Gastrocnemius medialis (tissue), 4 donors: Measurements from ENCODE around the gene ZG16B. TPM values are rescaled to one million over a fixed set of nuclear protein-coding genes. Genes with fewer than 3 reads are reported as not detected.

ENCODE experiments used
- ATAC-seq, 2 donors: fragments of 150-250 bp; one replicate each; pipeline ENCODE4 v1.9.1; 2016
- DNase-seq, 2 donors: peaks; one replicate each; pipeline ENCODE4 v3.0.0-alpha.2; 2019
- H3K27ac ChIP-seq, 4 donors: fragments of 200-600 bp; sonication (generic); 1 replicate in 1 of 4; 2 replicates in 3 of 4; pipeline ENCODE4 v1.5.1; 2016 to 2018; ENCODE audit warnings: mild to moderate bottlenecking in 2 of 4, moderate library complexity in 1 of 4
- H3K27me3 ChIP-seq, 3 donors: fragments of 200-600 bp; sonication (generic) in 2 of 3; 1 replicate in 1 of 3; 2 replicates in 2 of 3; pipeline versions ENCODE4 v1.5.1 to v1.6.0; 2016 to 2019; ENCODE audit warnings: mild to moderate bottlenecking in 1 of 3, moderate library complexity in 1 of 3
- H3K36me3 ChIP-seq, 2 donors: fragments of 200-600 bp; sonication (generic) in 1 of 2; one replicate each; pipeline ENCODE4 v1.5.1; 2017 to 2018
- H3K4me1 ChIP-seq, 2 donors: fragments of 200-600 bp; sonication (generic) in 1 of 2; one replicate each; pipeline ENCODE4 v1.5.1; 2016 to 2017; ENCODE audit warnings: mild to moderate bottlenecking in 2 of 2
- H3K4me3 ChIP-seq, 4 donors: fragments of 200-600 bp; sonication (generic) in 3 of 4; 1 replicate in 1 of 4; 2 replicates in 3 of 4; pipeline ENCODE4 v1.5.1; 2016 to 2019; ENCODE audit warnings: mild to moderate bottlenecking in 2 of 4
- H3K9me3 ChIP-seq, 3 donors: fragments of 200-600 bp; sonication (generic) in 2 of 3; 1 replicate in 1 of 3; 2 replicates in 2 of 3; pipeline ENCODE4 v1.5.1; 2016 to 2019
- POLR2A ChIP-seq, 2 donors: fragments of 450-650 bp; IDR thresholded peaks; one replicate each; pipeline ENCODE4 v1.6.1; 2017; ENCODE audit warnings: antibody characterized with exemption in 2 of 2, mild to moderate bottlenecking in 2 of 2, moderate library complexity in 2 of 2
- in situ Hi-C, 4 donors: fragments of 200-750 bp; cut with MboI; loops; one replicate each; pipeline versions ENCODE4 v1.15.0 to v1.8.0; 2017; ENCODE audit warnings: low sequenced_read_pairs in 4 of 4
- intact Hi-C: fragments of 100-400 bp; cut with DNase I; formaldehyde crosslinking; loops from one replicate; pipeline ENCODE4 v1.15.1; 2023; ENCODE audit warnings: low total_unique reads
- total RNA-seq, 4 donors: library from RNA; depleted of rRNA; stranded (reverse); fragments of >200 nt; gene quantifications; one replicate each; pipeline versions ENCODE4 v1.1.0 to v1.2.3, GENCODE V29; 2016
- TF ChIP-seq, protein P1 (sequence below), 5 experiments: fragments of 450-650 bp in 3 of 5; fragments of 200-600 bp in 2 of 5; sonication (generic) in 2 of 5; IDR thresholded peaks in 4 of 5; conservative IDR thresholded peaks in 1 of 5; 1 replicate in 4 of 5; 2 replicates in 1 of 5; pipeline ENCODE4 v1.5.1; 2016 to 2019; ENCODE audit warnings: antibody characterized with exemption in 5 of 5, mild to moderate bottlenecking in 3 of 5, moderate library complexity in 3 of 5

The ZG16B gene
- total RNA-seq, 4 donors from 2014 or later, result not detected

DNA sequence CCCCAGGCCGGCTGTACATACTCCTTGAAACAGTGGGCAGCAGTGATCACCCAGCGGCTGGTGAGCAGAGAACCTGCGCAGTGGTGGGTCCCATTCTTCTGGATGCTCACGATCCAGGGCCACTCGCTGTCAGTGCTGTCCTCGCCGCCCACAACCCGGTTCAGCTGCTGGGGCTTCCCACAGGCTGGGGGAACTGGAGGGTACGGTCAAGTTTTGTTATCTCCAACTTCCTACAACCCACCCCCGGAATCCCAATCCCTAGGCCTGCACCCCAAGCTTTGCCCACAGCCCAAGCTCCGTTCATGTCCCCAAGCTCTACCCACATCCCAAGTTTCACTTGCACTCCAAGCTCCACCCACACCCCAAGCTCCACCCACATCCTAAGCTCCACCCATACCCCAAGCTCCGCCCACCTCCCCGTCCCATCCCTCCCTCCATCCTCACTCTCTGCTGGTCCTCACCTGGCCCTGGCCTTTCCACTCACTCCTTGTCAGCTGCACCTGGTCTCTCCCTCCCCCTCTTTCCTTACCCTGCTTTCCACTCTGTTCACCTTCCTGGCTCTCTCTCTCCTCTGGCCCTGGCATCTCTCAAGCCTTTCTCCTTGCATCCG, 26.1 kb downstream of the ZG16B start:
- H3K36me3 ChIP-seq, result no peaks in the 10 kb centered on the region
- DNase-seq (no peak), ATAC-seq (no peak)
- intact Hi-C loops, result no loop called here
- H3K4me3 ChIP-seq, result no peak overlapping the region
- H3K9me3 ChIP-seq, result no peaks in the 10 kb centered on the region
- in situ Hi-C loops, result no loop called here
- H3K4me1 ChIP-seq, result no peaks in the 10 kb centered on the region
- no peak overlapping the region for H3K27ac ChIP-seq
- no peak for TF ChIP-seq POLR2A (IDR thresholded peaks at IDR 0.05)
- TF ChIP-seq, protein P1, sequence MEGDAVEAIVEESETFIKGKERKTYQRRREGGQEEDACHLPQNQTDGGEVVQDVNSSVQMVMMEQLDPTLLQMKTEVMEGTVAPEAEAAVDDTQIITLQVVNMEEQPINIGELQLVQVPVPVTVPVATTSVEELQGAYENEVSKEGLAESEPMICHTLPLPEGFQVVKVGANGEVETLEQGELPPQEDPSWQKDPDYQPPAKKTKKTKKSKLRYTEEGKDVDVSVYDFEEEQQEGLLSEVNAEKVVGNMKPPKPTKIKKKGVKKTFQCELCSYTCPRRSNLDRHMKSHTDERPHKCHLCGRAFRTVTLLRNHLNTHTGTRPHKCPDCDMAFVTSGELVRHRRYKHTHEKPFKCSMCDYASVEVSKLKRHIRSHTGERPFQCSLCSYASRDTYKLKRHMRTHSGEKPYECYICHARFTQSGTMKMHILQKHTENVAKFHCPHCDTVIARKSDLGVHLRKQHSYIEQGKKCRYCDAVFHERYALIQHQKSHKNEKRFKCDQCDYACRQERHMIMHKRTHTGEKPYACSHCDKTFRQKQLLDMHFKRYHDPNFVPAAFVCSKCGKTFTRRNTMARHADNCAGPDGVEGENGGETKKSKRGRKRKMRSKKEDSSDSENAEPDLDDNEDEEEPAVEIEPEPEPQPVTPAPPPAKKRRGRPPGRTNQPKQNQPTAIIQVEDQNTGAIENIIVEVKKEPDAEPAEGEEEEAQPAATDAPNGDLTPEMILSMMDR (IDR thresholded peaks at IDR 0.05 in 4 of 5, conservative IDR thresholded peaks at IDR 0.05 in 1 of 5), result no peak
- peaks cover 53 to 58% (median 57%) of the 10 kb centered on the region in 3 donors for H3K27me3 ChIP-seq

DNA sequence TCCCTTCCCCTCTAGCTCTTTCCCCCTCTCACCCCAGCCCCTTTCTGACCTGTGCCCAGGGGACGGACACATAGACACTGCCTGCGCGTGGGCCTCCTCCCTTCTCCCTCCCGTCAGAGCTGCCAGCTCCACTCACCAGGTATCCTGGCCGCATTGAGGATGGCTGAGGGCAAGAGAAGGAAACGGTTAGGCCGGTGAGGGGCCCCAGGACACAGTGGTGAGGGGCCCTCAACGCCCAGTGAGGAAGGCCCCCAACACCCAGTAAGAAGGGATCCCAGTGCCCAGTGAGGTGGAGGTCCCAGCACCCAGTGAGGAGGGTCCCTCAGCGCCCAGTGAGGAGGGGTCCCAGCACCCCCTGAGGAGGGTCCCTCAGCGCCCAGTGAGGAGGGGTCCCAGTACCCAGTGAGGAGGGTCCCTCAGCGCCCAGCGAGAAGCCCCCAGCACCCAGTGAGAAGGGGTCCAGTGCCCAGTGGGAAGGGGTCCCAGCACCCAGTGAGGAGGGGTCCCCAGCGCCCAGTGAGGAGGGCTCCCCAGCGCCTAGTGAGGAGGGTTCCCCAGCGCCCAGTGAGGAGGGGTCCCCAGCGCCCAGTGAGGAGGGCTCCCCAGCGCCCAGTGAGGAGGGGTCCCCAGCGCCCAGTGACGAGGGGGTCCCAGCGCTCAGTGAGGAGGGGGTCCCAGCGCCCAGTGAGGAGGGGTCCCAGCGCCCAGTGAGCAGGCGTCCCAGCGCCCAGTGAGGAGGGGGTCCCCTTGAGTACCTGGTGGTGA, 26.8 kb downstream of the ZG16B start:
- DNase-seq (no peak), ATAC-seq (no peak)
- no peak overlapping the region for H3K4me3 ChIP-seq
- H3K4me1 ChIP-seq, result no peaks in the 10 kb centered on the region
- TF ChIP-seq POLR2A (IDR thresholded peaks at IDR 0.05), result no peak
- TF ChIP-seq, protein P1 (IDR thresholded peaks at IDR 0.05 in 4 of 5, conservative IDR thresholded peaks at IDR 0.05 in 1 of 5), result no peak
- intact Hi-C loops, result no loop called here
- in situ Hi-C loops, result no loop called here
- peaks cover 49 to 58% (median 54%) of the 10 kb centered on the region in 3 donors for H3K27me3 ChIP-seq
- no peaks in the 10 kb centered on the region for H3K9me3 ChIP-seq
- no peaks in the 10 kb centered on the region for H3K36me3 ChIP-seq
- no peak overlapping the region for H3K27ac ChIP-seq

DNA sequence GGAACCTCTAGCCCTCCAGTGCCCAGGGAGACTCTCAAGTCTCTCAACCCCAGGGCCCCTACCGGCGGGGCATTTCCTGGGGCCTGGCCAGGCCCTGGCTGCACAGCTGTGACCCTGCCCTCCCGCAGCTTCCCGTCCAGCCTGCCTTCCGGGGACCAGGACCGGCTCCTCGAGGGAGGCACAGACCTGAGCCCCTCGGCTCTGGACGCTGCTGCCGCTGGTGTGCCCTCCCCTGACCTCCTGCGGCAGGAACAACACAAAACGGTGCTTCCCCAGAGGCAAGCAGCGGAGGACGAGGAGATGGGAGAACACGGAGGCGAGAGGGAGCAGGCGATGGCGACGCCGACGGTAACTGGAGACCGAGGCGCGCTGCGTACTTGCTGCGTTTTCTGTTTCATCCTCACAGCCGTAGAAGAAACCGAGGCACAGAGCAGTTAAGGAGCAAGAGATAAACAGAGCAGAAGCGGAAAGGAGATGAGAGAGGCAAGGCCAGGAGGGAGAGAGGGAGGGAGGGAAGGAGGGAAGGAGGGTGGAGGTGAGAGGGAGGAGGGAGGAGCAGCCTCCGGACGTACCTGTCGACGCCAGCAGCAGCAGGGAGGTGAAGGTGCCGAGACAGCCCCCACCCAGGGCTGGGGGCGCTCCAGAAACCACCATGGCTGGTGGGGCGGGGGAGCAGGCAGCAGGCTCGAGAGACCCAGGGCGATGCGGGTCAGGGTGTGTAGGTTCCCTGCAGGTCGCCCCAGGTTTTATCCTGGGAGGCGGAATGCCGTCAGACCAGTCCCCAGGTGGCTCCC, 27.5 kb downstream of the ZG16B start, which contains the start of gene PRSS22:
Gene PRSS22 (minus strand): TSS at position 720 of the 794 bp plus-strand sequence. CDS start 66 bp downstream, at position 654.
- H3K4me3 ChIP-seq, result no peak within 1 kb of the TSS
- in situ Hi-C loops (no loop called here), intact Hi-C loops (no loop called here)

DNA sequence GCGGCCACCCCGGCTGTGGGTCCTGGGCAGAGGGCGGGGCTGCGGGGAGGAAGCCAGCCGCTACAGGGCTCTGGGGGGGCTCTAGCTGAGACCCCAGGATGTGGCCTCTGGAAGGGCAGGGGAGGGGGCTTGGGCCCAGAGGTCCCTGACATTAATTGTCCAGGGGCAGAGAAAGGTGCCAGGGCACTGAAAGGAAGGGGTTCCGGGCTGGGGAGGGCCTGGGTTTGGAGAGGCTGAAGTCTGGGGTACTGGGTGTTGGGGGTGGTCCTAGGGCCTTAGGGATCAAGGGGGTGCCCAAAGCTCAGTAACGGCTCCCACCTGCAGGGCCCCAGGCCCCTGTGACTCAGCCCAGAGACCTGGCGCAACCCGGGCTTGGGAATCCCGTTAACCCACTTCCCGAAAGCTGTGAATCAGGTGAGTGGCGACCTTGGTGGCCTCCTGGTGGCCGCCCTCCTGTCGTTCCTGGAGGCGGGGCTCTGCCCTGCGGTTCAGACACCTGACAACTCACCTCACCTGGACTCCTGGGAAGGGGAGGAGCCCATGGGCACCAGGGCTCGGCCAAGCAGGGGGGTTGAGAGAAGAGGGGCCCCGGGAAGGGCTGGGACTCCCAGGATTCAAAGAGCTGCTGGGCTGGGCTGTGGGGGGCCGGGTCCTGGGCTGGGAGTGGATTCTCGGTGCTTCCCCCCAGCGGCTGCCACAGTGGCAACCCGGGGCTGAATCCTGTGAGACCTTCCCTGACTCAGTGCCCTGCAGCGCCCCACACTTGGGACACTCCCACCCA, 28.3 kb downstream of the ZG16B start:
- Histone ChIP-seq H3K27ac (no peak overlapping the region), H3K4me3 (no peak overlapping the region), H3K27me3 (peaks cover 37 to 50% (median 38%) of the 10 kb centered on the region in 3 donors), H3K36me3 (no peaks in the 10 kb centered on the region), H3K4me1 (no peaks in the 10 kb centered on the region), H3K9me3 (no peaks in the 10 kb centered on the region)
- intact Hi-C loops (no loop called here), in situ Hi-C loops (no loop called here)
- no peak for DNase-seq
- no peak for ATAC-seq
- TF ChIP-seq, protein P1 (IDR thresholded peaks at IDR 0.05 in 4 of 5, conservative IDR thresholded peaks at IDR 0.05 in 1 of 5), result no peak
- TF ChIP-seq POLR2A (IDR thresholded peaks at IDR 0.05), result no peak

More for the DNA sequence above, 27.5 kb downstream of the ZG16B start, which contains the start of gene PRSS22:
- Histone ChIP-seq H3K36me3 (no peaks in the 10 kb centered on the region), H3K27me3 (peaks cover 42 to 58% (median 46%) of the 10 kb centered on the region in 3 donors), H3K27ac (no peak within 1 kb of the TSS), H3K4me1 (no peaks in the 10 kb centered on the region), H3K9me3 (no peaks in the 10 kb centered on the region)
- ATAC-seq (no peak), DNase-seq (no peak)
- TF ChIP-seq POLR2A (IDR thresholded peaks at IDR 0.05), result no peak
- TF ChIP-seq, protein P1 (IDR thresholded peaks at IDR 0.05 in 4 of 5, conservative IDR thresholded peaks at IDR 0.05 in 1 of 5), result no peak
